RKO (cell line): Measurements from ENCODE around the gene KCNS3.

Experiments
- DNase-seq: peaks from one replicate; pipeline ENCODE4 v3.0.0-alpha.2; 2016; ENCODE audit warnings: low spot score

The KCNS3 gene

DNA sequence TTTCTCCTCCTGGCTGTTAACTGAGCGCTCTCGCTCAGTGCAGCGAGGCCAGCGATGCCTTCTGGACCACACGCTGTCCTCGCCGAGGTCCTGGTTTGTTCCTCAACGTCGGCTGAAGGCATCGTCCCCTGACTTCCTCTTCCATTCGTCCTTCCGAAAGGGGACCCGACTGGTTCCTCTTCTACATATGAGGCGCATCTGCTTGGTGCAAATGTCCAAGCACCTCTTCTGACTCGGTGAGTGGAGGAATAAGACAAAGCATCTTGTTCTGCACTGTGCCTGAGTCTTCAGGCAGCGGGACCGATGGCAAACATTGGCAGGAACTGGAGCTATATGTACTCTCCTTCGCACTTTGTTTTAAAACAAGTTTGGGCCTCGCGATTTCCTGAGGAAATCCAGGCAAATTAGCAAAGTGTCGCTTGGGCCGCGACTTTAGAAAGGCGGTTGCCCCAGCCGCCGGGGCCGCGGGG is 621 bp upstream of the KCNS3 start:
- no peak for DNase-seq

- no peak for DNase-seq
Observed at GRCh38 chr2:17879137-17879912, 858 bp downstream of the KCNS3 start.

DNA sequence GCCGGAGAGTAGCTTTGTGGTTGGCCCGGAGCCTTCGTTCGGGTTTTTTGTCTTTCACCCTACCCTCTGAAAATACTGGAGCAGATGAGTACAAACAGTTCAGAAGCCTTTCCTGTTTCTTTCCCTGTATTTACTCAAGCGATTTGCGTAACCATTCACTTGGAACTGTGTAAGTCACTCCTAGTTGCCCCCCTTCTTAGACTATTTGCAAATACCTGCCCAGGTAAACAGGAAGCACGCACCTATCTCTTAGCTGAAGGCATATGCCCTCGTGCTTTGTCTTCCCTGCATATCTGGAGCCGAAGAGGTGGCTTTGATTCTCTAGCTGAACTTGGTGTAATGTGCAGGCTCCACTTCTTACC is 1.4 kb downstream of the KCNS3 start:
- no peak for DNase-seq

GRCh38 chr2:17892770-17893534 is 14.5 kb downstream of the KCNS3 start:
- no peak for DNase-seq

- DNase-seq, result no peak
Observed at GRCh38 chr2:17894005-17894404, 15.5 kb downstream of the KCNS3 start.

DNA sequence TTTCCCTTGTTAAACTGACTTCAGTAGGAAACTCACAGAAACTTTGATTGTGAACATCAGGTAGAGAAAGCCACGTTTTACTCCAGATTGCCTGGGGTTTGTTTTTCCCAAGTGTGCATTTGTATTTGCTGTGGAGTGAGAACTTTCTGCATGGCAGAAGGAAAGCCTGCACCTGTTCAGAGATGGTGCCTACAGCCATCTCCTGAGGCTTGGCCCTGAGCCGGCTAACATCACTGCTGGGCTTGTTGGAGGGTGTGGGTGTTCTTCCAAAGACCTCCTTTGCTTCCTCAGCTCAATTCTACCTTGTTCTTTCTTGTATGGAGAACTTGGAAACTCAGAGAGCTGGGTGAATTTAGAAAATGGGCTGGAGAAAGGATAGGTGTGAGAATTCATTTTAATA is 16.1 kb downstream of the KCNS3 start:
- DNase-seq, result no peak

DNA sequence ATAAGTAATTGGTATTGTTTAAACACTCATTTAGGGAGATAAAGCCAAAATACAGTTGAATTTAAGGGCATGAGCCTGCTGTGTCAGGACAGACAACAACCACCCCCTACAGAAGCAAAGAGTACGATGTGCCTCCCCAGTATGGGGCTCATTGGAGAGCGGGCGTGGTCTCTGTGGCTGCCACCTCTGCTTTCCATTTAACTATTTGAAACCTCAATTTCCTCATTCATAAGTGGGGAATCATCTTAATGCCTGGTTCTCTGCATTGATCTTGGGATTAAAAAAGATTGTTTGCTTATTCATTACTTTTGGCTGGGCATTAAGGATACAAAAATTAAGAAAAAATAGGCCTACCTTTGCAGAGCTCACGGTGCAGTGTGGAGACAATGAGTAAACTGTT is 21.4 kb downstream of the KCNS3 start:
- DNase-seq, result no peak

DNA sequence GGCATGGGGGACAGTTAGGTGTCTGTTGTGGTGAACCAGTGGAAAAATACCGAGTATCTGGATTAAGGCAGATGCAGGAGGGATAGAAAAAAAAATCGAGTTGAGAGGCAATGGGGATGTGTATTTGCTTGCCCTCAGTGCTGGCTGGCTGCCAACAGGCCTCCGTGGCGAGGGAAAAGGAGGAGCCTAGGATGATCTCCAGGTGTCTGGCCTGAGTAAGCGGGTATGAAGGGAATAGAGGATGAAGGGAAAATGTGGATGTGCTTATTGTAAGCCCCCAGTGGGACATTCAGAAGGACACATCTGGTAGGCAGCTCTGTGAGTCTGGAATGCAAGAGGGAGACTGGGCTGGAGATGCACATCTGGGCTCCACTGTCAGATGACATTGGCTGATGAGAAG is 22.8 kb downstream of the KCNS3 start:
- DNase-seq, result no peak

DNA sequence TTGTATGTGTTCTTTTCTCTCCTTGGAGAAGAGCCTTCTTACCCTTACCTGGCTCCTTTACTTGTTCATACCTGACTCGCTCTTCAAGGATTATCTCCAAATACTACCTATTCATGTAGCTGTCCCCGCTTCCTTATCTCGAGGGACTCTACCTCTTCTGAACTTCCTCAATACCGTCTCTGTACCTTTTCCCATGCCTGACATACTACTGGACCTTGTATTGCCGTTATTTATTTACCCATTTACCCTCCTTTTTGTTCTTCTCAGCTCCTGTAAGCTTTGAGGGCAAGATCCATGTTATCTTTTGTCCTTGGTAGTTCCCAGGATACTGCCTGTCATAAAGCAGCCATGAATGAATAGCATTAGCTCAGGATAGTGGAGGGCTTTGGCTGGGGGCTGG is 32.5 kb downstream of the KCNS3 start:
- no peak for DNase-seq

GRCh38 chr2:17911491-17912260 is 33.2 kb downstream of the KCNS3 start:
- no peak for DNase-seq

DNA sequence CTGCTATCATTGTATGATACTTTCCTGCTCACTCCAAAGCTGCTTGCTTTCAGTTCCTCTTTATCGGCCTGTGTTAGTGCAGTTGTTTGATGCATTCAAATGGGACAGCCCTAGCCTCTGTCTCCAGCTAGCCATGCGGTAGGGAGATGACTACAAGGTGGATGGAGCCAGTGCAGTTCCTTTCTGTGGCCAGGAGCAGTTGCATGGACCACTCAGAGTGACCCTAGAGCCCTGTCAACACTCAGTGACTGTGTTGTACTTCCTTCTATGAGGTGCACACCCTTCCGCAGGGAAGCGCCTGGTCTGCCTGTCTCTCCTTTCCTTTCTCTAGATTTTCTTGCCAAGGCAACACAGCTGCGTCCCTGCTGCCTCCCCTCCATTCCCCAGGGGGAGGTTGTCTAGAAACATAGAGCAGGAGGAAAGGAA is 33.8 kb downstream of the KCNS3 start:
- no peak for DNase-seq

DNA sequence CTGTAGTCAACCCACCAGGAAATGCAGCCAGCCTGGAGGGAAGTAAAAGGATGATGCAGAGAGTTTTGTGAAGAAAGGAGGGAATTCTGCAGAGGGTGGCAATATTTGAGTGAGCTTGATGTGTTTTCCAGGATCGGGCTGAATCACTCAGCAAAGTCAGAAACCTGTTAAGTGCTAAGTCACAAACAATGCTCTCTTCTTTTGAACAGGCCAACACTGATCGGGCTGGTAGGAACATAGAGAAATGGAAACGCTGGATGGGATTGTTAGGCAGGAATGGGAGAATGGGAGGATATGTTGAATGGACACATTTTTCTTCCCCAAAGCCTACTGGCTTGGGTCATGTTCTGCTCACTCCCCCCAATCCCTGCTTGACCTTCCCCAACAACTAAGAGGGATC is 36.6 kb downstream of the KCNS3 start:
- DNase-seq, result no peak

- DNase-seq, result no peak
Observed at GRCh38 chr2:17915811-17916518, 37.5 kb downstream of the KCNS3 start.

- DNase-seq, result no peak
Observed at GRCh38 chr2:17916584-17916983, 38.1 kb downstream of the KCNS3 start.

GRCh38 chr2:17918789-17919188 is 40.3 kb downstream of the KCNS3 start:
- no peak for DNase-seq

DNA sequence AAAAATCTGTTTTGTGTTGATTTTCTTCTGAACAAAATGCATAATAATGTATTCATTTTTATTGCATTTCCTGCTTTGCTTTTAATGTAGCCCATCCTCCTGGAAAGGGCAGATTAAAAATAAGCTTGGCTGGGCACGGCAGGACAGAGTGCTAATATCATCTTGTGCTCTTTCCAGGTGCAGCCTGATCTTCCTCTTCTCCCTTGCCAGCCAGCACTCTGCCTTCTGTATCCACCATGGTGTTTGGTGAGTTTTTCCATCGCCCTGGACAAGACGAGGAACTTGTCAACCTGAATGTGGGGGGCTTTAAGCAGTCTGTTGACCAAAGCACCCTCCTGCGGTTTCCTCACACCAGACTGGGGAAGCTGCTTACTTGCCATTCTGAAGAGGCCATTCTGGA is 52.3 kb downstream of the KCNS3 start:
- no peak for DNase-seq

DNA sequence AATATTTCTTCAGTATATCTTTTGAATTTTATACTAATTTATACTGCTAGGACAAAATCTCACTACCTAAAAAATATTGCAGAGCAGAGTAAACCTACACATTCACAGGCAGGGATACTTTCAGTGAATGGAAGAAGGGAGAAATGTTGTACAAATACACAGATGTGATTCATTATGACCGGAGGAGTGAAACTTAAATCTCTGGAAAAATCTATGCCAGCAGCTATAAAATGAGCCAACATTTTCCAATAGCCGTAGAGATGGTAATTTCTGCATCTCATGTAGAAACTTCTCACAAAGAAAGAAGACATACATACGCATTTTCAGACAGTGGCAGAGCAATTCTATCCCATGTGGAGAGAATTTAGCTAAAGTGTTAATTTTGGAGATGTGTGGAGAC is 54.8 kb downstream of the KCNS3 start:
- no peak for DNase-seq

GRCh38 chr2:17934721-17935120 is 56.3 kb downstream of the KCNS3 start:
- DNase-seq, result no peak

- DNase-seq, result no peak
Observed at GRCh38 chr2:17935242-17935885, 56.9 kb downstream of the KCNS3 start.

- no peak for DNase-seq
Observed at GRCh38 chr2:17936599-17936998, 58.1 kb downstream of the KCNS3 start.

DNA sequence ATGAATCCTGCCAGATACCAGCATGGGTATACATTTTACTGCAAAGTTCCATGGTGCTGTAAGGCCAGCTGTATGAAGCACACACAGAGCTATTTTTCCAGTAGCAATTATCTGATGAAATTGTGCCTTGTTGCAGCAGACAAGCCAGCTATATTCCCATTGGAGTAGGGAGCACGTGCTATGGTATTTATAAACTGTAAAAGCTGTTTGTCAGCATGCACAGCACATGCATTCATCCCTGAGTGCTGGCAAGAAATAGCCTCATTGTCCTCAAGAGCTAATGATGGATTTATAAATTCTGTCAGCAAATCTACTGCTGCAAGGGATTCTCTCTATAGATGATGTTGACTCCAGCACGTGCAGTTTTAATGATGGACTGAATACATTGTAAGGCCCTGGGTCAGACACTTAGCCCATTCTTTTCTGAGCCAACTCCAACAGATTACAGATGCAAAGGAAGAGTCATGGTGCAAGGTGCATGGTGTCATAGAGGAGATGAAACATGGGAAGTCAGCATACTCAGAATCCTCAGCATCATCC is 61.7 kb downstream of the KCNS3 start:
- no peak for DNase-seq
